HG02642 (cell line): ENCODE results near the gene SH2D5.
"Not testable (repeated sequence)": the region's sequence is repeated elsewhere in the genome, so short reads cannot be mapped to it uniquely, and the experiment has no call there.

Source experiments
- ATAC-seq: cut with Tn5 transposase; IDR thresholded peaks from one replicate; pipeline ENCODE4 v1.9.1; 2021; ENCODE audit warnings: mild to moderate bottlenecking; ENCODE audit not compliant: unreplicated experiment, poor library complexity

SH2D5 gene

DNA sequence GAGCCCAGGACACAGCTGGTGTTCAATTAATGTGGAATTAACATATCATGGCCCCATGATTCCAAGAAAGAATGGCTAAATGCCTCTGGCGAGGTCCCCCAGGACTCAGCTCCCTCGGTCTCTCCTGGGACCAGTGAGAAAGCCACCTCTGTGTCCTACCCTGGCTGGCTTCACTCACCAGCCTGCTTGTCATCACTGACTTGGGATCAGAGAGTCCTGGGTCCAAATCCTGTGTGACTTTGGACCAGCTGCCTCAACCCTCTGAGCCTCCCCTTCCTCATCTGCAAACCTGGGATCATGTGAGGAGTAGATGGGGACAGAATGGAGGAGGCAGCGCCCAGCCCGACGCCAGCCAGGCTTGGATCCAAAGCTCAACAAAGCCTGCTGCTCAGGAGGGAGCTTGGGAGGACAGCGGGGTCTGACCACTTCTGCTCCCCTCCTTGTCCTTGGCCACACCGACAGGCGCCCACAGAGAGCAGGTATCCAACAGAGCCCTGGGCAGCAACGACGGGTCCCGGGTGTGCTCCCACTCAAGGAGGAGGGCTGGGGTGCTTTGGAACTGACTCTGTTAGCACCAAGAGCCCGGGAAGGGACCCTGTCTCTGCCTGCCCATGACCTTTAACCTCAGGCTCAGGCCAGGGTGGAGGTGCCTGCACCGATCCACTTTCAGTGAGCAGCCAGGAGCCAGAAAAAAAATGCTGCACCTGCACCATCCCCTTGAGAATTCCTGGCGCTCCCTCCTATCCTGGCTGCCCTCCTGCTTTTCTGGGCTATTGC, 3.2 kb downstream of the SH2D5 start:
- ATAC-seq, result no peak

DNA sequence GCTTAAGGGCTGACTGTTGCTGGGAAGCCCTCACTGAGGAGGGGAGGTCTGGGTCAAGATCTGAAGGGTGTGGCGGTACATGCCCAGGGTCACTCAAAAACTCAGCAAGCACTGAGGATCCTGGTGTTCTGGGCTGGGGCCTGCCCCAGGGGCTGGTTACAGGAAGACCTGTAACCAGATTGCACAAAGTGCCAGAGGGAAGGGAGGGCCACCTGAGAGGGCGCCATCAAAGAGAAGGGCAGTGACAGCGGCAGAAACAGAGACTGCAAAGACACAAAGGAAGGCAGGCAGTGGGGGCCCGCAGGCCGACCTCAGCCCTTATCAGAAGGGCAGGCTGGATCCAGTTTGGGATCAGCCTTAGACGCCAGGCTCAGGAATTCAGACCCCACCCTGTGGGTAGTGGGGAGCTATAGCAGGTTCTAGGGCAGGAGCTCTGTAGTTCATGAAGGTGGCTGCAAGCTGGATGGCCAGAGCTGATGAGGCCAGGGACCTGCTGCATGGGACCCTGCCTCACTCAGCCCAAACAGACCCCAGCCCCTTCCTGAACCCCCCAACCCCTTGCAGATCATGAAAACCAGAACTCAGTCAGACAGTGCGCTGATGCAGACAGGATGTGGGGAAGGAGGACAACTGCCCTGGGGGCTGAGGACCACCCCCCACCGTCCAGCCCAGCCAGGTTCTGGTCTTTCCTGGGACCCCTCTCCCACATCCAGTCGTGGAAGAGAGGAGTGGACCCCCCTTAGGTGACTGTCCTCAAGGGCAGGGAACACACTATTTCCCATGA, 3.9 kb downstream of the SH2D5 start:
- ATAC-seq, result no peak

DNA sequence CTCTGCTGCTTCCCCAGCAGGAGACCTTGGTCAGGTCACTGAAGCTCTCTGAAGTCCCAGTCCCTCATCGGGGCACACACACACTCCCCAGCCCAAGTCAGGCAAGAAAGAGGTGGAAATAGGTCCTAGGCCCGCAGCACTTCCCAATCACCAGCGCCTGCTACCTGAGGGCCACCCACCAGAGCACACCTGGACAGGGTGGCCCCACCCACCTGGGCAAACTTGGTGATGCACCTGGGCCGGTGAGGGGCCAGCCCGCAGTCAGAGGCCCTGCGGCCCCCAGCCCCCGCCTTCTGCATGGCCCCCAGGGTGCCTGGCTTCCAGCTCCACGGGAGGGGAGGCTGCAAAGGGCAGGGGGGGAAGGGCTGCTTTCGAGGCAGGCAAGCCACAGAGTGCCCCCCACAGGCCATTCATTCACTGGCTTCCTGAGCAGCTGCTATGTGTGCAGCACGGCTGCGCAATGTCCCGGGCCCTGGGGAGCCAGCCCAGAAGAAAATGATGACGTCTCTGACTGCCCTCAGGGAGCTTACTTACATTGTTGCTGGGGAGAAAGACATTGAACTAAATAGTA, 4.7 kb downstream of the SH2D5 start:
- ATAC-seq, result no peak

DNA sequence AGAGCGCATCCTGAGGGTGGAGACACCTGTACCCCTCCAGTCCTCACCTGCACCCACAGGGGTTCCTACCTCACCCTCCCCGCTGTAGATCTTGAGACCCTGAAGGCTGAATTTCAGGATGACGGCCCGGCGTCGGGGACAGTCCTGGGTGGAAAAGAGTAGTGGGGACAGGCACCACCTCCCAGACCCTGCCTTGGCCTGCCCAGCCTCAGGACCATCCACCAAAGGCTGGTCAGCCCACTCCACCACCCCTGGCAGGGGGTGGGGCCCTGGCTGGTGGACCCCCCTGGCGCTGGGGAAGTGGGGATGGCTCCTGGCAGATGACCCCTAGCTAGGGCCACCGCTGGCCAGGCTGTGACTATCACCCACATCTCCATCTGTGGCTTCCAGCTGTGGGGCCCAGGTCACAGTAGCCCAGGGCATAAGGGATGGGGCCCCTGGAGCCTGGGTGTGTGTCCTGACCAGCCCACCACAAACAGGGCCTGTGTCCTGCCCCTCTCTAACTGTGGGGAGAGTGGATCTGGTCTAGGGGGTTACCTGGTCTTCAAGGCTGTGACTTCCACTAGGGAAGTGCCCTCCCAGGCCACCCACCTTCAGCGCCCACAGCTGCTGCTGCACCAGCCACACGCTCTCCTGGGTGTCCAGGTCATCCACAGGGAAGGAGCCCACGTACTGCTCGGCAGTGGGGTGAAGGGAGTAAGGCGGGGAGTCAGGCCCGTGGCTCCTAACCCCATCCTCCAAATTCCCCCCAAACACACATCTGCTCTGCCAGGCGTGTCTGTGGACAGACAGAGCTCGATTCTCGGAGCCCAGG, 5.4 kb downstream of the SH2D5 start:
- ATAC-seq, result no peak

DNA sequence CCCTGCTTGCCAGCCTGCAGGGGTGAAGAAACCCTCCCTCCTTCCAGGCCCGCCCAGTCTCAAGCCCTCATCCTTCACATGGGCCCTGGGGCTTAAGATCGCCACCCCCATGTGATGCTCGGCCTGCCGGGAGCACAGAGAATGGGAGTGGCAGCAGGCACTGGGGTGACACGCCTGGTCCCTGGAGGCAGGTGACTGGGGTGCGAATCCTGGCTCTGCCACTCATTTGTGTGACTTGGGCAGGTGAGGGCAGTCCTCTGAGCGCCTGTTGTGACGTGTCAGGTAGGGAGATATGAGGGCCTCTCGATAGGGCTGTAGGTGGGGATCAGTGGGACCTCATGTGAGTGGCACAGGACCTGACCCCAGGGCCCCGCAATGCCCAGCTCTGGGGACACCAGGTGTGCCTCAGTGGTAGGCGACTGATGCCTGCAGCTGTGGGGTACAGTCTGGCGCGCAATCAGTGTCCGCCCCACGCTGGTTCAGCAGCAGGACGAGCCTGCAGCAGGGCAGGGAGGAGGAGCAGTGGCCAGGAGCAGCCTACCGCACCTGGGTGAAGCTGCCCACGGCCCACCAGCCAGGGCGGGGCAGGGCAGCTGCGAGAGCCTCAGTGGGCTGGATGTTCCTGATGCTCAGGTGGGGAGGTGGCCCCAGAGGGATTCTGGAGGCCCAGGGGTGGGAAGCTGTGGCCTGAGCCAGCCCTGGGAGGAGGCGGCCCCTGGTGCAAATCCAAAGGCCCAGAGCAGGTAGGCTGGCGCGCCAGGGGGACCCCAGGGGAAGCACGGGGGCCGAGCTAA, 6.2 kb downstream of the SH2D5 start:
- no peak for ATAC-seq

DNA sequence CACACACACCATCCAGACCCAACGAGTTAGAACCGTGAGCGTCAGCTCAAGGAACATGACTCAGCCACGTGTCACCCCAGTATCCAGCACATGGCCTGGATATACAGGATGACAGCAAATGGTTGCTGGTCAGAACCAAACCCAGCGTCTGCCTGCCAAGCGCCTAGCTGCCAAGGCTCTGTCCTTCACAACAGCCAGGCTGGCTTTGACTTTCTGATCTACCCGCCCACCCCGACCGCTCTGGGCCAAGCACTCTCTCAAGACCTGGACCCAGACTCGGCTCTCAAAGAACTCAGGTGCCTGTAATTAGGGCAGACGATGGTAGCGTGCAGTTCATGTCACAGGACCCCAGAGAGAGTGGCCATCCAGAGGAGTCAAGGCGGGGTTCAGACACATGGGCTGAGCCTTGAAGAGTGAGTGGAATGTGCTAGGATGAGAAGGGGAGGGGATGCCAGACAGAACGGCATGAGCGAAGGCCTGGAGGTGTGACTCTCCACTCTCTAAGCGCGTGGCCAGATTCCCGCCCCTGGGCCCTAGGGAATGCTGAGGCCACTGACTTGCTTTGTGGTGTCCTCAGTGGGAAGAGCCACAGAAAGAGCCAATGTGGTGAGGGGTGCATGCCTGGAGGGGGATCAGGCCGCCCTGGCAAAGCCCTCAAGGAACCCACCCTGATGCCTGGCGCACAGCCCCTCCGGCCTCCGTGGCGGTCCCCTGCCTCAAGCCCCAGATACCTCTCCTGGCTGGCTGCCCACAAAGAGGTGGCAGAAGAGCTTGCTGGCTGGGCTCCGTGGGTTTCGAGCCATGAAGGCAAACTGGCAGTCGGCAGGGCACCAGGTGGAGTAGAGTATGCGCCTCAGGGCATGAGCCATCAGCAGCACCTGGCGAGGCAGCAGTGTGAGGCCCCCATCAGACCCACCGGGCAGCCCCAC, 7.0 kb downstream of the SH2D5 start:
- ATAC-seq, result no peak

DNA sequence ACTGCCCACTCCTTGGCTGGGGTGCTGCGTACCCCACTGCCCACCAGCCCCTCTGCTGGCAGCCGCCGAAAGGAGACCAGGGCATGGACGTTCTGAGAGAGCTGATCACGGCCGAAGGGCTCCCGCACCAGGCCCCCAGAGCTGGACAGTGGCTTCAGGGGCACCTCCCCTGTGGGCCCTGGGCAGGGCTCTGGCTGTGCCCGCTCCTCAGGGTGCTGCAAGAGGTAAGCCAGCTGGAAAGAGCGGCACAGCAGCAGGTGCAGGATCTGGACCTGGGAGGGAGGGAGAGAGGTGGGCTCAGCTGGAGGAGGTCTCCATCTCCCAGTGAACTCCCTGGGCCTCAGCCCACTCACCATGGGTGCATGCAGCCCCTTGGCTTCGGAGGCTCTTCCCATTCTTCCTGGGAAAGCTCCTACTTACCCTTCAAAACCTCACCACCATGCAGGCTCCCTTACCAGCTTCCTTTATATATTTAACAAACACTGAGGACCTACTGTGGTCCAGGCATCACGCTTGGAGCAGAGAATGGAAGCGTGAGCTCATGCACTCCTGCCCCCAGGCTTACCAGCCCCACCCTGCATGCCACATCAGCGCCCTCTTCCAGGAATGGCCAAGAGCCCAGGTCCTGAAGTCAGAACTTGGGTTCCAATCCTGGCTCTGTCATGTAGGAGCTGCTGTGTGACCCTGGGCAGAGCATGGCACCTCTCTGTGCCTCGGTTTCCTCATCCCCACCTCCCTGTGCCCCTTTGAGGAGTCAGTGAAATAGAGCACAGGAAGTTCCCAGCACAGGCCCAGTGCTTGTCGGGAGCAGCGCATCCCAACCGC, 7.9 kb downstream of the SH2D5 start:
- ATAC-seq, result no peak

DNA sequence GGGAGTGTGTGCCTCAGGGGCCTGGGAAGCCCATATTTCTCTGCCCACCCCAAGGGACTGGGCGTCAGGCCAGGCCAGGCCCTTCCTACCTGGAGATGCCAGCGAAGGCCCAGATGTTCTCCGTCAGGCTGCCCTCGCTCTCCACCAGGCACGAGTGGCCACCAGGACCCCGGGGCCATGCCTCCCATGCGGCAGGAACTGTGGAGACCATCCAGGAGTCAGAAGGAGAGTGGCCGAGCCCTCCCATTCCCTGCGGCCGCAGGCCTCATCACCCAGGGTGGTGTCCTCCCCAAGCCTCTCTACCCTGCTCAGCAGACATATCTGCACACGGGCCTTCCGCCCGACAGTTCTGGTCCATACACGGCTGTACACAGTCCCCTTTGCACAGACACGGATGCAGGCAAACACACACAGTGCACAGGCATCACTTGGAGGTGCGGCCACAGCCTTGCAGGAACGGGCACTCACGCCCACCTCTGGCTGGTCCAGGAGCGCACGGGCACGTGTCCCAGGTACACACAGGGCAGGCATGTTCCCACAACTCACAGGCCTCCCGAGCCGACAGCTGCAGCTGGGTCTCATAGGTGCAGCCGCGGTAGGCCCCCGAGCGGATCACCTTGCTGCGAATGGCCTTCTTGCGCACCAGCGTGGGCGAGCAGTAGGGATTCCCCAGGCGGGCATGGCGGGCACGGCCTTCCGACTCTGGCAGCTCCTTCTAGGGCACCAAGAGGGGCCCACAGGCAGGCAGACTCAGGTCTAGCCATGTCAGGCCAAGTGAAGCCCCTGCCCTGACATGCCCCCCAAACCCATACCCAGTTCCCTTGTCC, 8.8 kb downstream of the SH2D5 start:
- no peak for ATAC-seq

DNA sequence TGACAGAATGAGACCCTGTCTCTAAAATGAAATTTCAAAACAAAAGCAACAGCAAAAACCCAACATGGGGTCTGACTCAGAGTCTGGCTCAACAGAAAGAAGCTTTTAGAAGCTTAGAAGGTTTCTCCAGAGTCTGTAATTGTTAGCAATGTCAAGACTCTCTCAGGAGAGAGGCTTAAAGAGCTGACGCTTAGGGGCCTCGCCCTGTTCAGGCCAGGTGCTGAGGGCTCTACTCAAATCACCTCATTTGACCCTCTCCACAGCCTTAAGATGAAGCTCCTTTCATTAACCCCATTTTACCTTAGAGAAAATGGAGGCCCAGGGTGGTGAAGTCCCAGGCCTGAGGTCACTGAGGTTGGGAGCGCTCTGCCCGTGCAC, 9.4 kb downstream of the SH2D5 start:
- no peak for ATAC-seq

DNA sequence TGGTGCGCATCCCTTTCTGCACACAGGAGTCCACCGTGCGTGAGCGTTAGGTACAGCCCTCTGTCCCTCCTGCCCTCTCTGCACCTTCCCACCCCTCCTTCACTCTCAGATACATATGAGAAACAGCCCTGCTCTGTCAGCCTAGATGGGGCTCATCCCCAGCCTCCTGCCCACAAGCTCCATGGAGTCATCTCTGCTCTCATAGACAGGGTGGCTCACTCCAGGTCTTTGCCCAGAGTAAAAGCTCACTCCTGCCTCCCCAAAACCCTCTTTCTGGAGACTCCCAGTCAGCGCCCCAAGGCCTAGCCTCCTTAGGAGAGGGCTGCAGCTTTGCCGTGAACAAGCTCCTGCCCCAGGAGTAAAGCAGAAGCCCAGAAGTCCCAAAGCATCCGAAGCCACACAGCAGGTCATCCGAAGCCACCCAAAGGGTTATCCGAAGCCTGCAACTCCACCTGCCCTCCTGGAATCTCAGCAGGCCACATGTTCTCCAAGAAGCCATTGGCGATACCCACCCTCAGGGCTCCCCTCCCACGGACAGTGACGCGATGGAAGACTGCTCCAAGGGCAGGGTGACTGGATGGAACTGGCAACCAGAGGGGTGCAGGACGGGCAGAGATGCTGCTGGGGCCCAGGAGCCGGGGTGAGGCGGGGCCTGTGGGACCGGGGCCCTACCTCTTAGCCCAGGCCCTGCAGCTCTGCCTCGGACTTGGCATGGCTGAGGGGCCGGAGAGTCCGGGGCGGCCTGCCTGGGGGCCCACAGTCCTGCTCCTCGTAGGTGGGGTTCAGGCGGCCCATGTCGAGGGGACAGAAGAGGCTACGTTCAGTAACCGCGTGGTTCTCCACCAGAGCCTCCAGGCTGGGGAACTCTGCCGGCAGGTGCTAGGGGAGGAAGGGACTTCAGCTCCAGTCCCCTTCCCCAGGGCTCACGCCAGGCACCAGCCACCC, 11.1 kb downstream of the SH2D5 start:
- ATAC-seq, result no peak

DNA sequence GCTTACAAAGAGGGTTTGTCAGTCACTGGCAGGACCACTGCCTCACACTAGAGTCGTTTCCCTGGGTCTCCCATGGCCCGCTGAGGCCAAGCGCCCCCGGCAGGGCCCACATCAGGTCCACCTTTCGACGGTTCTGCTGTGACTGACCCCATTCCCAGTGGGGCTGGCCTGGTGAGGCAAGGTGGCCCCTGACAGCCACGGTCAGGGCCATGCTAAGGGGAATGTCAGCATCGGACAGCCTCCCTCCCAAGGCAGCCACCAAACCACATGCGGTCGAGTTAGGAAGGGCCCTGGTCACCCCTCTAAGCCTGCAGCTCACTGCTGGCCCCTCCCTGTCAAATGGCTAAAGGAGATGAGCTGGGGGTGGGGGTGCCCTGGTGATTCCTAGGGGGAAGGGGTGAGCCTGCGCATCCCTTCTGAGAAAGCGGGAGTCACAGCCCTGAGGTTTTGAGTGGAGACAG, 11.8 kb downstream of the SH2D5 start:
- no peak for ATAC-seq

DNA sequence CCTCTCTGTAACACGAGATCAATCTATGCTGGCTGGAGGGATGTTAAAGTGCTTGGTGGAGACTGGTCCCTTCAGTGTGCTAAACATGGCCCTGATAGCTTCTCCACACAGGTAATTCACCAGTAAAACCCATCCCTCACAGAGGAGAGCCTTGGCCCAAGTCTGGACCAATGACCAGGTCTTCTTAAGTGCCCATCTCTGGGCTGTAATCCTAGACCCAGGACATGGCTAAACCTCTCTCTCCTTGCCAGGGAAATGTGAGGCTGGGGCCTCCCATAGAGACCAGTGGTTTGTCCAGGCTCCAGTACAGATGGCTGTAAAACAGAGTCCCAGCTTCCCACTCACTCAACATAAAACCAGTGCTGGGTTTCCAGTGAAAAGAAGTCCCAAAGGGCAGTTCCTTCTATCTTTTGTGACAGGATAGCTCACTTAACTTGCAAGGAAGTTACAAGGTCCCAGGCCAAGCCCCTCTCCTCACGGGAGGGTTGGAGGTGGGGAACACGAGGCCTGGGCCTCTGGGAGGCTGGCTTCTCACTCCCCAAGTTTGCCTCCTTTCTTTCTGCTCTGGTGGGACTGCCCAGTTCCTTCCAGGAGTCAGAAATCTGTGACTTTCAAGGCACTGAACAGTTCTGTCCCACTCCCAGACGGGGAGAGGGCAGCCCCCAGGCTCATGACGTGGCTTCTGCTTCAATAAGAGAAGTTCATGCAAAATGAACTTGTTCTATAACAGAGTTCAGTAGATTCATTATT, 12.5 kb downstream of the SH2D5 start:
- ATAC-seq, result no peak

DNA sequence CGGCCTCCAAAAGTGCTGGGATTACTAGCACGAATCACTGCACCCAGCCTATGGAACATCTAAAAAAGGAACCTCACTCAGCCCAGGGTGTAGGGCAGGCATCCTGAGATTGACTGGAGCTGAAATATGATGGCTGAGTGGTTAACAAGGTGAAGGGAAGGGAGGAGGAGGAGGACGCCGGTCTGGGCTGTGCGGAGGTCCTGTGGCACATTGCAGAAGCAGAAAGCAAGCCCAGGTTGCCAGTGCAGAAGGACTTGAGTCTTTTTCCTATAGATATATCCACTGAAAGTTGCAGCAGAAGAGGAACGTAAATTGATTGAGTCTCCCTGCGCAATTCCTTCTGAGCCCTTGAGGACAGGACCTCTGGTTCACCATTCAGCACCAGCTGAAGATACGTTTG, 13.2 kb downstream of the SH2D5 start:
- ATAC-seq, result no peak

DNA sequence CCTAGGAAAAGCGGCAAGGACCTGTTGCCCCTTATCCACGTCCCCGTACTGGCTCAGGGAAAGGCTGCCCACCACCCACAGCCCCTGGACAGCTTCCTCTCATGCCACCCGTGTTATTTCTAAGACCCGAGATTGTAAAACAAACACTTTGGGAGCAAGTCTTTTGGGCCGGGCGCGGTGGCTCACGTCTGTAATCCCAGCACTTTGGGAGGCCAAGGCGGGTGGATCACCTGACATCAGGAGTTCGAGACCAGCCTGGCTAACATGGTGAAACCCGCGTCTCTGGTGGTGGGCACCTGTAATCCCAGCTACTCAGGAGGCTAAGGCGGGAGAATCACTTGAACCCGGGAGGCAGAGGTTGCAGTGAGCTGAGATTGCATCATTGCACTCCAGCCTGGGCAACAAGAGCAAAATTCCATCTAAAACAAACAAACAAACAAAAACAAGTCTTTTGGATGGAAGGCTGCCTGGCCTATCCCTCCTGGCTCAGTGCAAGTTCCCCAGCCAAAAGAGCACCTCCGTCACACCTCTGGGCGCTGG, 14.1 kb downstream of the SH2D5 start:
- ATAC-seq, result not testable (repeated sequence)
